Neural crest cell (in vitro differentiated cells): ENCODE results near the gene CRYZL1. TPM values are rescaled to one million over a fixed set of nuclear protein-coding genes. Genes with fewer than 3 reads are reported as not detected.

ENCODE experiments used
- DNase-seq: peaks from one replicate; pipeline ENCODE4 v3.0.0; 2021; ENCODE audit warnings: low read depth, mixed read lengths, low spot score
- H3K27ac Mint-ChIP-seq: one replicate; pipeline ENCODE4 v1.8.0; 2021; ENCODE audit warnings: mild to moderate bottlenecking, mixed read lengths; ENCODE audit not compliant: unreplicated experiment
- H3K27me3 Mint-ChIP-seq: 2 replicates; pipeline ENCODE4 v1.8.0; 2021; ENCODE audit warnings: low read depth, mild to moderate bottlenecking, mixed read lengths
- H3K36me3 Mint-ChIP-seq: 2 replicates; pipeline ENCODE4 v1.8.0; 2021; ENCODE audit warnings: low read depth, mild to moderate bottlenecking, mixed read lengths
- H3K4me1 Mint-ChIP-seq: 2 replicates; pipeline ENCODE4 v1.8.0; 2021; ENCODE audit warnings: mixed read lengths
- H3K4me3 Mint-ChIP-seq: one replicate; pipeline ENCODE4 v1.8.0; 2021; ENCODE audit warnings: mild to moderate bottlenecking, mixed read lengths
- H3K9me3 Mint-ChIP-seq: 2 replicates; pipeline ENCODE4 v1.8.0; 2021; ENCODE audit warnings: mixed read lengths
- total RNA-seq: library from RNA; stranded (reverse); gene quantifications from 2 replicates; pipeline ENCODE4 v1.2.1, GENCODE V29; 2021
- TF ChIP-seq, protein P1 (sequence below): fragments of 200-600 bp; sonication (generic); conservative IDR thresholded peaks from 2 replicates; pipeline ENCODE4 v1.5.0; 2021; ENCODE audit warnings: antibody characterized with exemption, mild to moderate bottlenecking

CRYZL1 gene
- total RNA-seq, 1 donor from 2014 or later: 55.8 TPM

DNA sequence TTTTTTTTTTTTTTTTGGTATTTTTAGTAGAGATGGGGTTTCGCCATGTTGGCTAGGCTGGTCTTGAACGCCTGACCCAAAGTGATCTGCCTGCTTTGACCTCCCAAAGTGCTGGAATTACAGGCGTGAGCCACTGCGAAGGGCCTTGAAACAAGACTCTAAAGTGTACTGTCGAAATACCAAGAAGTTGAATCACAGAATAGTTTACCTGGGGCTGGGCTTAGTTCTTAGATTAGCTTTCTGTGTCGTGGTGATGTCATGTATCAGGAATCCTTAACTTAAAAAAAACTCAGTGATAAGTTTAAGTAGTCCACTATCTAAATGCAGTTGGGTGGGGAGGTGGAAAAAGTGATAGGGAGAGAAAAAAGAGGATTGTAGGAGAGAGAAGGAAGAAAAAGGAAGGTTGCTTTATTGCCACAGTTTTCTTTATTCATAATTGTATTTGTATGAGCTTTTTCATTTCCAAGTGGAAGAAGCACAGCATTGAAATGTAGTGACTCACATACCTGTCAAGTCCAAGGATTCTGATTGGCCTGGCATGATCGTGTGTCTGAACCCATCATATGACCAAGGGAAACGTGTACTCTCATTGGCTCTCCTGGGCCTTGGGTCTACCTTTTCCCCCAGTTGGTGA lies 14.2 kb upstream of the CRYZL1 start:
- H3K9me3 Mint-ChIP-seq: peaks cover 3% of the 10 kb centered on the region
- peaks cover 8% of the 10 kb centered on the region for H3K36me3 Mint-ChIP-seq
- no peak overlapping the region for H3K27ac Mint-ChIP-seq
- no peaks in the 10 kb centered on the region for H3K27me3 Mint-ChIP-seq
- TF ChIP-seq, protein P1, sequence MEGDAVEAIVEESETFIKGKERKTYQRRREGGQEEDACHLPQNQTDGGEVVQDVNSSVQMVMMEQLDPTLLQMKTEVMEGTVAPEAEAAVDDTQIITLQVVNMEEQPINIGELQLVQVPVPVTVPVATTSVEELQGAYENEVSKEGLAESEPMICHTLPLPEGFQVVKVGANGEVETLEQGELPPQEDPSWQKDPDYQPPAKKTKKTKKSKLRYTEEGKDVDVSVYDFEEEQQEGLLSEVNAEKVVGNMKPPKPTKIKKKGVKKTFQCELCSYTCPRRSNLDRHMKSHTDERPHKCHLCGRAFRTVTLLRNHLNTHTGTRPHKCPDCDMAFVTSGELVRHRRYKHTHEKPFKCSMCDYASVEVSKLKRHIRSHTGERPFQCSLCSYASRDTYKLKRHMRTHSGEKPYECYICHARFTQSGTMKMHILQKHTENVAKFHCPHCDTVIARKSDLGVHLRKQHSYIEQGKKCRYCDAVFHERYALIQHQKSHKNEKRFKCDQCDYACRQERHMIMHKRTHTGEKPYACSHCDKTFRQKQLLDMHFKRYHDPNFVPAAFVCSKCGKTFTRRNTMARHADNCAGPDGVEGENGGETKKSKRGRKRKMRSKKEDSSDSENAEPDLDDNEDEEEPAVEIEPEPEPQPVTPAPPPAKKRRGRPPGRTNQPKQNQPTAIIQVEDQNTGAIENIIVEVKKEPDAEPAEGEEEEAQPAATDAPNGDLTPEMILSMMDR: no peak
- DNase-seq: no peak
- no peak overlapping the region for H3K4me3 Mint-ChIP-seq
- H3K4me1 Mint-ChIP-seq: peaks cover 35% of the 10 kb centered on the region

DNA sequence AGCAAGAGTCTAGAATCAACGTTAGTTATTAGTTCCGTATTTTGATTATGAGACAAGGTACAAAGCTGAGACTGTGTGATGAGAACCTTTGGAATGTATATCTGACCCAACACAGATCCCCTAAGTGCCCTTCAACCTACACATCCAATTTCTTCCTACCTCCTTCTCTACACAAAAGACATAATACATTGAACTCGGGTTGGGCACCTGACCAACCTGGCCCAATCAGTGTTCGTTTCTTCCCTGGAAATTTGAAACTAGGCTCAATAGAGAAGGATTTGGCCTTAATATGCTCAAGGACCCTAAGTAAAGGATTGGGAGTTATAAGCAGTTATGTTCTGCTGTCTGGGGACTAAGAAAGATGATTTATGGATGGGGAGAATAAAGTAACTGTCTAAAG lies 12.9 kb upstream of the CRYZL1 start:
- Mint-ChIP-seq H3K9me3 (no peaks in the 10 kb centered on the region), H3K4me3 (no peak overlapping the region), H3K27me3 (no peaks in the 10 kb centered on the region), H3K4me1 (peaks cover 43% of the 10 kb centered on the region), H3K36me3 (peaks cover 5% of the 10 kb centered on the region), H3K27ac (no peak overlapping the region)
- TF ChIP-seq, protein P1: no peak
- DNase-seq: no peak

DNA sequence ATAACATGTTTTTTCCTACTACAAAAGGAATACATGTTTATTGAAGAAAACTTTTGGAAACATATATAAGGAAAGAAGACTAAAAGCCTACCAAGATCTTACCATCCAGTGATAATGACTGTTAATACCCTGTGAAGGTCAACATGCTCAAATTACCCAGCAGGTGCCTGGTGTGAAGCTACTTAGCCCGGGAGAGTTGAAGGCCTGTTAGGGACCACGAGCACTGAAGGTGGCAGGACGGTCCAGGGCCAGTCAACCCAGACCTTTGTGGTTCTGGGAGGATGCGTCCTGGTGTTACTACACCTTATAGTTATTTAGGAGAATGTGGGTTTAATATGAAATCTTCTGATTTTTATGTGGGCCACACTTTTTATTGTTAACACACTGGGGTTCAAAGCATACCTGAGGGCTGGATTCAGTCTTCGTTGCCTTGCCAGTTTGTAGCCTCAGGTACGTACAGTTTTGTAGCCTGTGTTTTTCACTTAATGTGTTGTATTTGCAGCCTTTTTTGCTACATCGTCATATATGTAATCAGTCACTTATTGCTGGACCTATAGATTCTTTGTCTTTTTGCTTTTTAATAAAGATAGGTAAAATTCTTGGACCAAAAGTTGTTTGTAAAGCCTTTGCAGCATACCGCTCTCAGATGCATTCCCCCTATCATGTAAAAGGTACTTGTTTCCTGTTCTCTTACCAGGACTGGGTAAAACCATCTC lies 10.6 kb upstream of the CRYZL1 start:
- H3K27ac Mint-ChIP-seq: no peak overlapping the region

DNA sequence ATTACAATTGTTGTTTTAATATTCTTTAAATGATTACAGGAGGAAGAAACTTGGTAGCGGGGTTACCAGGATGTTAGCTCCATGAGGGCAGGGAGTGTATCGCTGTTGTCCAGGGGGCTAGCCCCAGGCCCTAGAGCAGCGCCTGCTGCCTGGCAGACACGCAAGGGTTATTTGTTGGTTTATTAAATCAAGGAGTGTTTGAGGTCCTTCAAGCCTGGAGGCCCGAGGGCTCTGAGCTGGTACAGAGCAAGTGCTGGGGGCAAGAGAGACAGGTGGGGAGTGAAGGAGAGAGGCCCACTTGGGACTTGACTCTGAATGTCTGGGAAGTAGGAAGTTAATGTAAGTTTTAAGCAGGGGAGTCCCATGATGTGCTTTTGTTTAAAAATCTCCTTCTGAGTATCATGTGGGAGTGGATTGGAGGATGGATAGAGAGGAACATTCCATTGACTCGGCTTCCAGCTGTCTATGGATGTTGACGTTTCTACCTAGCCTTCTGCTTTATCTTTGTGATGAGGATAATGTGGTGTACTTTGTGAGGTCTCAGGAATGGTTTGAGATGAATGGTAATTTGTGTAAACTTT lies 9.5 kb upstream of the CRYZL1 start:
- TF ChIP-seq, protein P1: no peak
- H3K4me1 Mint-ChIP-seq: peaks cover 35% of the 10 kb centered on the region
- no peak overlapping the region for H3K4me3 Mint-ChIP-seq

More for the DNA sequence above, 10.6 kb upstream of the CRYZL1 start:
- H3K27me3 Mint-ChIP-seq: no peaks in the 10 kb centered on the region
- peaks cover 39% of the 10 kb centered on the region for H3K4me1 Mint-ChIP-seq
- H3K9me3 Mint-ChIP-seq: no peaks in the 10 kb centered on the region
- H3K4me3 Mint-ChIP-seq: no peak overlapping the region
- H3K36me3 Mint-ChIP-seq: peaks cover 5% of the 10 kb centered on the region
- TF ChIP-seq, protein P1: no peak
- DNase-seq: no peak

DNA sequence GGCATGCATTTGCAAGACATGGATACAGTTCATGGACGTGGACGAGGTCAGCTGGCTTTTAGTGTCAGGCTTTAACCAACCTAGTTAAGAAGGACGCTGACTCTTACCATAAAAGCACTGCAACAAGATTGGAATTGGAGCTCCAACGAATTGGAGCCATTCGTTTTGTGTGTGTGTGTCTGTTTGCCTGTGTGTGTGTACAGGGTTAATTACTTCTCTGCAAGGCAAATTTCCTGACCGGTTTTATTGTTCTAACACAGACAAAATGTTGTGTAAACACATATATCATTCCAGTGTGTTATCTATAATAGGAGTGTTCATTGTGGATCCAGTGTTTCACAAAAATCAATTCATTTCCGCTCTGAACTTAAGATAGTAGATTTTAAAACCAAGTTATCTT lies 8.7 kb upstream of the CRYZL1 start:
- H3K9me3 Mint-ChIP-seq: no peaks in the 10 kb centered on the region
- TF ChIP-seq, protein P1: no peak
- no peak overlapping the region for H3K27ac Mint-ChIP-seq
- DNase-seq: no peak
- H3K36me3 Mint-ChIP-seq: peaks cover 5% of the 10 kb centered on the region
- H3K27me3 Mint-ChIP-seq: no peaks in the 10 kb centered on the region
- no peak overlapping the region for H3K4me3 Mint-ChIP-seq
- H3K4me1 Mint-ChIP-seq: peaks cover 30% of the 10 kb centered on the region

More for the DNA sequence above, 9.5 kb upstream of the CRYZL1 start:
- H3K36me3 Mint-ChIP-seq: peaks cover 5% of the 10 kb centered on the region
- H3K27ac Mint-ChIP-seq: no peak overlapping the region
- no peaks in the 10 kb centered on the region for H3K27me3 Mint-ChIP-seq
- no peaks in the 10 kb centered on the region for H3K9me3 Mint-ChIP-seq
- DNase-seq: no peak
